Fibroblast of upper back skin (primary cell): ENCODE measurements around the gene LENG9.
"Not testable (repeated sequence)": the region's sequence is repeated elsewhere in the genome, so short reads cannot be mapped to it uniquely, and the experiment has no call there.

ENCODE experiments used
- DNase-seq: peaks from one replicate; pipeline ENCODE4 v3.0.0-alpha.2; 2013

LENG9 gene

GRCh38 chr19:54477650-54478049 is 14.1 kb upstream of the LENG9 start:
- DNase-seq = no peak

DNA sequence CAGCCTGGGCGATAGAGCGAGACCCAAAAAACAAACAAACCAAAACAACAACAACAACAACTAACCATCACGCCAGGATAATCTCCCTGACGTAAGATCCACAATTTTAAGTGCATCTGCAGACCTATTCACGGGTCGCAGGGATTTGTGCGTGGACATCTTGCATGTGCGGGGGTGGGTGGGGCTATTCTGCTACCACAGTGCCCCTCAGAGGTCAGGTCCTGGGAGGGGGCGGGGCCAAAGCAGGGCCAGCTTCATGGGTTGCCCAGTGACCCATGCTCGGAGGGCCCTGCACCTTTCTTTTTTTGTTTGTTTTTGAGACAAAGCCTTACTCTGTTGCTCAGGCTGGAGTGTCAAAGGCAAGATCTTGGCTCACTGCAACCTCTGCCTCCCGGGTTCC is 12.1 kb upstream of the LENG9 start:
- DNase-seq = no peak

DNA sequence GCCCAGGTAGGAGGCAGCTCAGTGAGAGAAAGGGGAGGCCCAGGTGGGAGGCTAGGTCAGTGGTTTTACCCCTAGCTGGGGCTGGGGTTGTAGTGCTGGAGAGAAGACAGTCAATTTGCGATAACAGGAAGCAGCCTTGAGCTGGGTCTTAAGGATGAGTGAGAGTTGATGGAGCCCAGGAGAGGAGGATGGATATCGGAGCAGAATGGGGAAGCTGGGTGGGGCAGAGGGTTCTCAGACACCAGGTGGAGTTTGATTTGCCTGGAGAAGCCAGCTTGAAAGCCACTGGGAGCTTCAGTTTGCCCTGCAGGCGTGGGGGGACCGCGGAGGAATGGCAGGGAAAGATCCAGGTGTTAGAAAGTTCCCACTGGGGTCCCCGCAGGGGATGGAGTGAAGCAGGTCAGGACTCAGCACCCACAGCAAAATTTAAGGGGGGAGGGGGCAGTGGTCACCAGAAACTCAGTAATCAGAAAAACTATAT is 10.4 kb upstream of the LENG9 start:
- no peak for DNase-seq

DNA sequence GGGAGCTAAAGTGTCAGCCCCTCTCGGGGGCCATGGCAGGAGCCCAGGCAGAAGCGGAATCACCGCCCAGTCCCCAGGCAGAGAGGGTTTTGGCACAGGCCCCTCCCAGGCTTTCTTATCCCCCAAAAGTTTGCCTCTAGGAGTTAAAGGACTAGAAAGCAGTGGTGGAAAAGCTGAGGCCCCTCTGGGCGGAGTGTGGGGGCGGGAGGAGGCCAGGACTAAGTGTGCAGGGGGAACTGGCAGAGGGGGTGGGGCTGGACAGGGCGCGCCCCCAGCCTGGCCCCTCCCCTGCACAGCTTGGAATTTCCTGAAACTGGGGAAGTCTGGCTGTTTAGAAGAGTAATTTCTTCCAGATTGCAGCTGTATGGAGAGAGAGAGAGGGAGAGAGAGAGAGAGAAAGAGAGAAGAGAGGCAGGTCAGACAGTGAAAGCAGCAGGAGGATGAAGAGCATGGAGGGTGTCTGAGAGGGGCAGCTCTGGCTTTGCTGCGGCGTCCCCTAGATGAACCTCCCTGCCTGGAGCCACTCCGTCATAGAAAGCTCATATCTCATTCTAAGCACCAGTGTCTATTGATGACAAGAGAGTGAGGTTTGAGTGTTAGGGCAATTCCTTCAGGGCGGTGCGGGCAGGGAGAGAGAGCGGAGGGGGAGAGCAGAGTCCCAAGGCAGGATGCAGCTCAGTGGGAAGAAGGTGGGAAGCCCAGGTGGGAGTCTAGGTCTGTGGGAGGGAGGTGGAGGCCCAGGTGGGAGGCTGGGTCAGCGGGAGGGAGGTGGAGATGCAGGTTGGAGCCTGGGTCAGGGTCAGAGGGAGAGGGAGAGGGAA is 9.7 kb upstream of the LENG9 start, which contains the start of gene CDC42EP5:
Gene CDC42EP5, minus strand, starts transcription at position 226 of the 821 bp plus-strand sequence. CDS start 7,749 bp downstream, outside the sequence.
- DNase-seq = peak; percentile 92

GRCh38 chr19:54470991-54471782 is 7.6 kb upstream of the LENG9 start:
- DNase-seq = no peak

DNA sequence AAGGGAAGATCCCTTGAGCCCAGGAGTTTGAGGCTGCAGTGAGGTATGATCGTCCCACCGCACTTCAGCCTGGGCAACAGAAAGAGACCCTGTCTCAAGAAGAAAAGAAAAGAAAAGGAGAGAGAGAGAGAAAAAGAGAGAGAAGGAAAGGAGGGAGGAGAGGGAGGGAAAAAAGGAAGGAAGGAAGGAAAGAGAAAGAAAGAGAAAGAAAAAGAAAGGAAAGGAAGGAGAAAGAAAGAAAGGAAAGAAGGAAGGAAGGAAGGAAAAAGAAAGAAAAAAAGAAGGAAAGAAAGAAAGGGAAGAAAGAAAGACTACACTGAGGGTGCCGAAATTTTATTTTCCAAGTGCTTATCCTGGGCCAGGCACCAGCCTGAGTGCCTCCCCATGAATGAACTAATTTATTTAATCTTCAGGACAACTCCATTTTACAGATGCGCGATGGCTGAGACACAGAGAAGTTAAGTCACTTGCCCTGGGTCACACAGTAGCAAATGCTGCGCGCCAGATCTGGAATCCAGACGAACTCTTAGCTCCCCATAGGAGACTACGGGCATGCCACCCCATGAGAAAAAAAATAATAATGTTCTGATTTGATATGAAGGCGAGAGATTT is 6.8 kb upstream of the LENG9 start:
- no peak for DNase-seq

DNA sequence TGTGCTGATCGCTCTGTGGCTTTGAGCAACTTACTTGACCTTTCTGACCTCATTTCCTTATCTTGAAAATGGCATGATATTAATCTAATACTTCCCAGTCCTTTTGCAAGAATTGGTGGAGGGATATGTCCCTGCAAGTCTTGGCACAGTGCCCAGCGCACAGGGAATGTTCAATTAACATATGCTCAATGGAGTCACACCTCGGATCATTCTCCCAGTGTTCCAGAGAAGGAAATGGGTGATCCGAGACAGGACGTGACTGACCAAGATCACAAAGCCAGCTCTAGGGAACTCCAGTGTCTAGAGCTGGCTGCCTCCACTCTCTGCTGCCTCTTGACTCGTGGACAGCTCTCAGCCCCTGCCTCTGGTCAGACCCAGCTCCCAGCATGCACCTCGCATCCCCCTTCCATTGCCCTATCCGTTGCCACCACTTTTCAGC is 5.9 kb upstream of the LENG9 start:
- DNase-seq = no peak

DNA sequence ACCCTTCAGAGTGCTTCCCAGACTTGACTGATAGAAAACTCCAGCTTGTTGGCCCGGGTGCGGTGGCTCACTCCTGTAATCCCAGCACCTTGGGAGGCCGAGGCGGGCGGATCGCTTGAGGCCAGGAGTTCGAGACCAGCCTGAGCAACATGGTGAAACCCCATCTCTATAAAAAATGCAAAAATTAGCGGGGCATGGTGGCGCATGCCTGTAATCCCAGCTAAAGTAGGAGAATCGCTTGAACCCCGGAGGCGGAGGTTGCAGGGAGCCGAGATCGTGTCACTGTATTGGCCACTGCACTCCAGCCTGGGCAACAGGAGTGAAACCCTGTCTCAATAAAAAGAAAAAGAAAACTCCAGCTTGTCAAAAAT is 2.5 kb upstream of the LENG9 start:
- DNase-seq = not testable (repeated sequence)

- DNase-seq = no peak
These were observed 2.0 kb upstream of the LENG9 start for GRCh38 chr19:54465426-54466109.

DNA sequence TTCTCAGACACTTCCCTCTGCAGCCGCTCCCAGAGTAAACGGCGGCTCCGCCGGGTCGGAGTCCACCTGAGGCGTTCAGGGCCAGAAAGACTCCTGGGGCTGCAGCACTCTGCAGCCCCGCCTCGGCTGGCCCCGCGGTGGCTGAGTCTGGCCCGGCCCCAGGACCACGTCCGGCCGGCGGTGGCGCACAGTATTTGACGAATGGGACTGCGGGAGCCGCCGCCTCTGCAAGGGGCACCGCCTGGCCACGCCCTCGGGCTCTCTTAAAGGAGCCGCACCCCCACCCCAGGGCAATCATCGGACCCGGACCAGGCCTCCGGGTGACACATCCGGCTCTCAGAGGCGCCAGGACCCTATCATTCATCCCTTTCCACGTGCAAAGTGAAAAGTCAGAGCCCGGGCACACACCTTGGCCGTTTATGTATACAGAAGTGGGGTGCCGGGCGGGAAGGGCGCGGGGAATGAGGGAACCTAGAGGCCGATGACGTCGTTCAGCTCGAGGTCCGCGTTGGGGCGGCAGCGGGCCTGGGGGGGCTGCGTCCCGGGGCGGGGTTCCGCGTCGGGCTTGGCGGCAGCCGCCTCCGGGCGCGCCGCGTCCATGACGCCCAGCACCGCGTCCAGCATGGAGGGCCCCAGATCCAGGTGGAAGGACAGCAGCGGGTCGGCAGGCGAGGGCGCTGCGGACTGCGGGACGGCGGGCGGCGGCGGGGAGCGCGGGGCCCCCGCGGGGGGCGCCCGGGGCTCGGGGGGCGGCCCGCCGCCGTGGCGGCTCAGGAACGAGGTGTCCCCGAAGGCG is 1.2 kb upstream of the LENG9 start:
- peak; percentile 82 for DNase-seq

GRCh38 chr19:54464044-54464629 is 559 bp upstream of the LENG9 start:
- DNase-seq = peak; percentile 72

GRCh38 chr19:54462655-54463530 is 685 bp downstream of the LENG9 start:
- peak; percentile 74 for DNase-seq

DNA sequence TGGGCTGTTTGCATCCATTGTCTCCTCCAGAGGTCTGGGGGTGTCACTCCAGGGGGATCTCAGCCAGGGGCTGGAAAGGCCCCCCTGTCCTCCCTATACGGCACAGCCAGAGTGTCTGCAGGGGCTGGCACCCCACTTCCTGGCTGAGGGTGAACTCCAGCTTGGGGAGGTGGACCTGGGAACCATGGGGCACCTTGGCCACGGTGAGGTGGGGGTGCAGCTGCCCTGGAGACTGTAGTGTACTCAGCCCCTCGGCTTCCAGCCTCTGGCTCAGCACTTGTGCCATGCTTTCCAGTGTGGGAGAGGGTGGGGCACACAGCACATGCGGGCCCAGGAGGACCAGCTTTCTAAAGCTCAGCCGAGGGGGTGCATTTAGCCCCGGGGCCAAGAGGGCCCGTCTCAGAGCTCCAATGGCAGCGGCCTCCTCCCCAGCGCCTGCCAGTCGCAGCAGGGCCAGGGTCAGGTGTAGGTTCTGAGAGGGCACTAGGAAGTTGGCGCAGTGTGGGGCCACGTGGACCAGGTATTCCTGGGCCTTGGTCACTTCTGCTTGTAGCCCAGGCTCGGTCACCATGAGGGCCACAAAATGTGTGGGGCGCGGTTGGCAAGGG is 1.4 kb downstream of the LENG9 start:
- DNase-seq = no peak

- no peak for DNase-seq
These were observed 2.0 kb downstream of the LENG9 start for GRCh38 chr19:54461613-54462012.

GRCh38 chr19:54461210-54461609 is 2.4 kb downstream of the LENG9 start:
- DNase-seq = no peak

DNA sequence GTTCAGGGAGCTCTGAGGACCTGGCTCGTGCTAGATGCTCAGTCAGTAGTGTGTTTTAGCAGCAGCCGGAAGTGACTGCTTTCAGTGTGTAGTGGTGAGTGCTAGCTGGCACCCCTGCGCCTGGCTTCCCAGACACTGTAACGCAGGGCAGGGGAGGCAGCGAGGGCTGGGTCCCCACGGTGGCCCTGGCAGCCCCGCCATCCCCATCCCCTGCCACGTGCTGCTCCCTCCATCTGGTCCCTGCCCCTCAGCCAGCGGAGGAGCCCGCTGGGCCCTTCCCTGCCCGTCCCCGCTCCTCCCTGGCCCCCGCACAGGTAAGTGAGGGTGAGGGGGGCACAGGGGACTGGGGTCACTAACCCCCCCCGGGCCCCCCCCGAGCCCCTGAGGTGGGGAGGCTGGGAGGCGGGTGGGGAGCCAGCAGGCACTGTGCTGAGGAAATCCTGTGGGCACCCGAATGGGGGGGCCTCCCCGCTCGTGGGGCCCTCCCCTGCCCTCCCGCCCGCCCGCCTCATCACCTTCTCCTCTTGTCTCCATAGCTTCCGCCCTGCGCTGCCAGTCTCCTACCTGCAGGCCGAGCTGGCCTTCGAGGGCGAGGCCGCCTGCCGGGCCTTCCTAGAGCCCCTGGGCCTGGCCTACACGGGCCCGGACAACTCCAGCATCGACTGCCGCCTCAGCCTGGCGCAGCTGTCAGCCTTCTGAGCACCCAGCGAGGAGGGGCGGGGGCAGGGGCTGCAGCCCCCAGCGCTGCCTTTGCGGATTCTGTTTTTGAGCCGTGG is 3.2 kb downstream of the LENG9 start:
- no peak for DNase-seq

DNA sequence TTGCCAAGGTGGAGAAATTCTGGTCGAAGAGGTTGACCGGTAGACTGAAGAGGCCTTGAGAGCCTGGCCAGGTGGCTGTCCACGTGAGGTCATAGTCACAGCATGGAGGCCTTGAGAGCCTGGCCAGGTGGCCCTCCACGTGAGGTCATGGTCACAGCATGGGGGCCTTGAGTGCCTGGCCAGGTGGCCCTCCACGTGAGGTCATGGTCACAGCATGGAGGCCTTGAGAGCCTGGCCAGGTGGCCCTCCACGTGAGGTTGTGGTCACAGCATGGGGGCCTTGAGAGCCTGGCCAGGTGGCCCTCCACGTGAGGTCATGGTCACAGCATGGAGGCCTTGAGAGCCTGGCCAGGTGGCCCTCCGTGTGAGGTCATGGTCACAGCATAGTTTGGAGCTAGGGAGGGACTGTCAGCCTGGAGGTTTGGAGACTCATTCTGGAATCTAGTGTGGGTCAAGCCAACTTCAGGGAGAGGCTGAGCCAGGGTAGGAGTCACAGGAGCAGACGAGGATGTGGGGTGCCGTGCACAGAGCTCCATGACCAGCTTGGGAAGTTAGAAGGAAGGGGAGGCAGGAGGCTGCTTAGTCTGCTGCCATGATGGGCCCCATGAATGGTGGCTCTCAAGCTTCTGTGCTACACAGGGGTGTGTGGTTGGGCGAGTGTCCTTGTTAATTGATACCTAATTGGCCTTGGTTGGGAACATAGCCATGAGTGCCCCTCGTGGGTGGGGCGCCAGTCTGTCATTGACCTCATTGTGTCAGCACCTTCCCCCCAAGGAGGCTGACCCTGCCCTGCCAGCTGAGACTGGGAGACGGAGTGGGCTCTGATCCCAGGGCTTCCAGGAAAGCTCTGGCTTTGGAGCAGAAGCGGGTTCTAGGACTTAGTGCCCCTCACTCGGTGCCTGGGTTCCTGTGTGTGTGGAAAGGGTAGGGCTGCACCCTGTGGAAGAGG is 4.0 kb downstream of the LENG9 start:
- DNase-seq = no peak

DNA sequence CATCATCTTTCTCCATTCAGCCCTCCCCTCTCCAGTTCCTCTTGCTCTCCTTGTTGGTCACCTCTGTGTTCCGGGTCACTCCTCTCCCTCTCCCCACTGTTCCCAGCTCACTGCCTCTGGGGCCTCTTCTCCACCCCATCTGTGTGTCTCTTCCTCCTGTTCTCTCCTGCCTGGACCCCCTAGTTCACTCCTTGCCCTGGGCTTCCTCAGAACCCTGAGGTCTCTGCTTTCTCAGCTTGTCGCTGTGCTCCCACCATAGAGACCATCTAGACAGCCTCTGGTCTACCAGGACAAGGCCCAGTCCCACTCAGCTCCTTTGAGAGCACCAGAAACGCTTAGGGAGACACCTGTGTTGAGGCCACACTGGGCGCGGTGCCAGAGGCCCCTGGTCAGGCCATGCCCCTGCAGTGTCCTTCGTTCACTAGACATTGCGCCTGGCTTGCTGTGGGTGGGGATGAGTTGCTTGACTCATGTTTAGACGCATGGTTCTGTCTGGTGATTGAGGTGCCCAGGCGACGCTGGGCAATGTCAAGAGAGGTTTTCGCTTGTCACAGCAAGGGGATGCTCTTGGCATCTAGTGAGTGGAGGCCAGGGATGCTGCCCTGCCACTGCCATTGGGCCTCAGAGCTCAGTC is 4.8 kb downstream of the LENG9 start:
- DNase-seq = no peak
